Adipocyte (in vitro differentiated cells): Measurements from ENCODE around the gene SLC25A22.
A peak's percentile ranks its signal among the peaks of the same experiment; 100 is the strongest.

Experiments
- DNase-seq: peaks from one replicate; pipeline ENCODE4 v3.0.0-alpha.2; 2015; ENCODE audit warnings: low read depth
- H3K27me3 ChIP-seq: replicated peaks from 2 replicates; pipeline ENCODE4 v1.7.0; 2013; ENCODE audit warnings: mild to moderate bottlenecking, low read length, moderate library complexity; ENCODE audit not compliant: control insufficient read depth, insufficient read depth
- H3K36me3 ChIP-seq: 2 replicates; pipeline ENCODE4 v1.7.0; 2013; ENCODE audit warnings: low read length, mild to moderate bottlenecking, moderate library complexity; ENCODE audit not compliant: control insufficient read depth, insufficient read depth, severe bottlenecking
- H3K4me1 ChIP-seq: 2 replicates; pipeline ENCODE4 v1.7.0; 2013; ENCODE audit warnings: mild to moderate bottlenecking, low read length, moderate library complexity; ENCODE audit not compliant: control insufficient read depth, insufficient read depth
- H3K4me3 ChIP-seq: 2 replicates; pipeline ENCODE4 v1.7.0; 2013; ENCODE audit warnings: mild to moderate bottlenecking, low read length, moderate library complexity
- H3K9ac ChIP-seq: 2 replicates; pipeline ENCODE4 v1.7.0; 2013; ENCODE audit warnings: mild to moderate bottlenecking, low read length, moderate library complexity
- H3K9me3 ChIP-seq: 2 replicates; pipeline ENCODE4 v1.7.0; 2013; ENCODE audit warnings: mild to moderate bottlenecking, low read length, moderate library complexity; ENCODE audit not compliant: control insufficient read depth

Gene SLC25A22

GRCh38 chr11:778976-779954 lies 18.8 kb downstream of the SLC25A22 start:
- Histone ChIP-seq H3K9ac (no peak overlapping the region), H3K4me1 (peaks cover 28% of the 10 kb centered on the region), H3K27me3 (no peaks in the 10 kb centered on the region), H3K36me3 (peaks cover 11% of the 10 kb centered on the region), H3K4me3 (no peak overlapping the region), H3K9me3 (no peaks in the 10 kb centered on the region)
- no peak for DNase-seq

GRCh38 chr11:777288-778255 lies 20.5 kb downstream of the SLC25A22 start, which contains the start of gene GATD1:
Gene GATD1, minus strand, starts transcription at chr11:777487. Its CDS starts 25 bp downstream, at chr11:777462.
- peak within 1 kb of the TSS; percentile 91 for H3K9ac ChIP-seq
- peaks cover 26% of the 10 kb centered on the region for H3K36me3 ChIP-seq
- DNase-seq = peak; percentile 96

GRCh38 chr11:776561-777287 lies 21.4 kb downstream of the SLC25A22 start:
- H3K9me3 ChIP-seq = no peaks in the 10 kb centered on the region
- peak overlapping the region; percentile 91 for H3K4me3 ChIP-seq
- no peaks in the 10 kb centered on the region for H3K27me3 ChIP-seq
- peaks cover 33% of the 10 kb centered on the region for H3K36me3 ChIP-seq
- H3K9ac ChIP-seq = peak overlapping the region; percentile 91
- DNase-seq = peak; percentile 74
- H3K4me1 ChIP-seq = peaks cover 20% of the 10 kb centered on the region

More at GRCh38 chr11:777288-778255, 20.5 kb downstream of the SLC25A22 start, which contains the start of gene GATD1:
- H3K4me3 ChIP-seq = peak within 1 kb of the TSS; percentile 91
- no peaks in the 10 kb centered on the region for H3K27me3 ChIP-seq
- no peaks in the 10 kb centered on the region for H3K9me3 ChIP-seq
- H3K4me1 ChIP-seq = peaks cover 20% of the 10 kb centered on the region

GRCh38 chr11:776263-776560 lies 21.9 kb downstream of the SLC25A22 start:
- no peak for DNase-seq
- H3K4me1 ChIP-seq = peaks cover 20% of the 10 kb centered on the region
- no peaks in the 10 kb centered on the region for H3K9me3 ChIP-seq
- H3K4me3 ChIP-seq = peak overlapping the region; percentile 91
- no peaks in the 10 kb centered on the region for H3K27me3 ChIP-seq
- H3K36me3 ChIP-seq = peaks cover 38% of the 10 kb centered on the region
- H3K9ac ChIP-seq = peak overlapping the region; percentile 91

GRCh38 chr11:774873-775592 lies 23.0 kb downstream of the SLC25A22 start:
- H3K27me3 ChIP-seq = no peaks in the 10 kb centered on the region
- H3K36me3 ChIP-seq = peaks cover 47% of the 10 kb centered on the region
- H3K4me3 ChIP-seq = peak overlapping the region; percentile 91
- H3K9me3 ChIP-seq = no peaks in the 10 kb centered on the region
- H3K4me1 ChIP-seq = peaks cover 20% of the 10 kb centered on the region
- DNase-seq = no peak
- H3K9ac ChIP-seq = peak overlapping the region; percentile 91

- DNase-seq = no peak
These were observed 24.3 kb downstream of the SLC25A22 start for GRCh38 chr11:773830-774229.

GRCh38 chr11:773425-773824 lies 24.7 kb downstream of the SLC25A22 start:
- H3K4me1 ChIP-seq = peaks cover 16% of the 10 kb centered on the region
- H3K36me3 ChIP-seq = peaks cover 47% of the 10 kb centered on the region

More at GRCh38 chr11:773830-774229, 24.3 kb downstream of the SLC25A22 start:
- Histone ChIP-seq H3K27me3 (no peaks in the 10 kb centered on the region), H3K9me3 (no peaks in the 10 kb centered on the region), H3K4me3 (no peak overlapping the region), H3K36me3 (peaks cover 47% of the 10 kb centered on the region), H3K9ac (peak overlapping the region; percentile 45), H3K4me1 (peaks cover 18% of the 10 kb centered on the region)

GRCh38 chr11:772429-773390 lies 25.4 kb downstream of the SLC25A22 start:
- no peak for DNase-seq

More at GRCh38 chr11:773425-773824, 24.7 kb downstream of the SLC25A22 start:
- DNase-seq = no peak
- Histone ChIP-seq H3K27me3 (no peaks in the 10 kb centered on the region), H3K9ac (peak overlapping the region; percentile 45), H3K4me3 (no peak overlapping the region), H3K9me3 (no peaks in the 10 kb centered on the region)

GRCh38 chr11:771617-772204 lies 26.4 kb downstream of the SLC25A22 start:
- Histone ChIP-seq H3K9ac (no peak overlapping the region), H3K4me3 (no peak overlapping the region), H3K4me1 (peaks cover 17% of the 10 kb centered on the region), H3K9me3 (no peaks in the 10 kb centered on the region), H3K36me3 (peaks cover 60% of the 10 kb centered on the region), H3K27me3 (no peaks in the 10 kb centered on the region)
- DNase-seq = no peak

More at GRCh38 chr11:772429-773390, 25.4 kb downstream of the SLC25A22 start:
- Histone ChIP-seq H3K9ac (no peak overlapping the region), H3K4me3 (no peak overlapping the region), H3K36me3 (peaks cover 50% of the 10 kb centered on the region), H3K9me3 (no peaks in the 10 kb centered on the region), H3K4me1 (peaks cover 11% of the 10 kb centered on the region), H3K27me3 (no peaks in the 10 kb centered on the region)
